ENCODE data around the gene INSRR.

GRCh38 chr1:156889802-156890580 is 31.1 kb upstream of the INSRR start:
- TF ChIP-seq POLR2AphosphoS5 (IDR thresholded peaks at IDR 0.05; ENCODE audit: low read depth, low read length) (no peak), REST (IDR thresholded peaks at IDR 0.05; ENCODE audit: insufficient read depth in 1 of 2, low read depth in 2 of 2, low read length in 2 of 2) (no peak), TAF1 (IDR thresholded peaks at IDR 0.05; ENCODE audit: borderline replicate concordance, insufficient read depth, low read length) (no peak)

Measured in PFSK-1 (cell line).